HepG2 (cell line): ENCODE results near the gene RPLP2. TPM values are rescaled to one million over a fixed set of nuclear protein-coding genes. Genes with fewer than 3 reads are reported as not detected.
A peak's percentile ranks its signal among the peaks of the same experiment; 100 is the strongest.

Experiments
- ARNT ChIP-seq: fragments of 450-650 bp; IDR thresholded peaks from 2 replicates; pipeline ENCODE4 v1.6.1; 2017
- BCL3 ChIP-seq: sonication (generic); formaldehyde crosslinking; IDR thresholded peaks from 2 replicates; pipeline ENCODE4 v1.5.1; 2020; ENCODE audit warnings: mild to moderate bottlenecking, missing genetic modification reagents, moderate library complexity
- CHCHD3 ChIP-seq: sonication (generic); formaldehyde crosslinking; IDR thresholded peaks from 2 replicates; pipeline ENCODE4 v1.8.0; 2022; ENCODE audit warnings: mild to moderate bottlenecking, missing genetic modification reagents, moderate library complexity
- ESRRA ChIP-seq: sonication (generic); formaldehyde crosslinking; IDR thresholded peaks from 2 replicates; pipeline ENCODE4 v1.5.1; 2020; ENCODE audit warnings: mild to moderate bottlenecking, low read depth, missing genetic modification reagents
- HBP1 ChIP-seq: IDR thresholded peaks from 2 replicates; pipeline ENCODE4 v1.6.1; 2016; ENCODE audit warnings: low read depth, control low read depth
- ISL2 ChIP-seq: sonication (generic); formaldehyde crosslinking; IDR thresholded peaks from 2 replicates; pipeline ENCODE4 v1.5.0; 2020; ENCODE audit warnings: missing genetic modification reagents
- JARID2 ChIP-seq: sonication (generic); formaldehyde crosslinking; IDR thresholded peaks from 2 replicates; pipeline ENCODE4 v1.8.1; 2023; ENCODE audit warnings: missing genetic modification reagents, inconsistent platforms; ENCODE audit not compliant: insufficient replicate concordance
- NR1H2 ChIP-seq: sonication (generic); formaldehyde crosslinking; IDR thresholded peaks from 2 replicates; pipeline ENCODE4 v1.8.1; 2022; ENCODE audit warnings: low read depth, missing genetic modification reagents, borderline replicate concordance
- RBAK ChIP-seq: sonication (generic); formaldehyde crosslinking; IDR thresholded peaks from 2 replicates; pipeline ENCODE4 v1.5.1; 2020; ENCODE audit warnings: mild to moderate bottlenecking, missing genetic modification reagents
- SP5 ChIP-seq: IDR thresholded peaks from 2 replicates; pipeline ENCODE4 v1.6.1; 2016; ENCODE audit warnings: low read depth, borderline replicate concordance
- THAP9 ChIP-seq: sonication (generic); formaldehyde crosslinking; IDR thresholded peaks from 2 replicates; pipeline ENCODE4; 2020; ENCODE audit warnings: missing genetic modification reagents, mild to moderate bottlenecking, borderline replicate concordance
- TMF1 ChIP-seq: sonication (generic); formaldehyde crosslinking; IDR thresholded peaks from 2 replicates; pipeline ENCODE4 v1.8.1; 2022; ENCODE audit warnings: low read depth, missing genetic modification reagents
- ZBTB44 ChIP-seq: sonication (generic); formaldehyde crosslinking; IDR thresholded peaks from 2 replicates; pipeline ENCODE4 v1.4.0; 2020; ENCODE audit warnings: missing genetic modification reagents
- ZNF263 ChIP-seq: sonication (generic); formaldehyde crosslinking; IDR thresholded peaks from 2 replicates; pipeline ENCODE4 v1.4.0; 2020; ENCODE audit warnings: missing genetic modification reagents
- ZNF280B ChIP-seq: sonication (generic); formaldehyde crosslinking; IDR thresholded peaks from 2 replicates; pipeline ENCODE4 v1.5.0; 2020; ENCODE audit warnings: missing genetic modification reagents, mild to moderate bottlenecking, borderline replicate concordance
- ZNF34 ChIP-seq: sonication (generic); formaldehyde crosslinking; IDR thresholded peaks from 2 replicates; pipeline ENCODE4 v1.4.0; 2020; ENCODE audit warnings: mild to moderate bottlenecking, missing genetic modification reagents, borderline replicate concordance
- ZNF580 ChIP-seq: IDR thresholded peaks from 2 replicates; pipeline ENCODE4 v1.6.1; 2016; ENCODE audit warnings: low read depth, borderline replicate concordance
- ZNF691 ChIP-seq: sonication (generic); formaldehyde crosslinking; IDR thresholded peaks from 2 replicates; pipeline ENCODE4 v1.4.0; 2020; ENCODE audit warnings: missing genetic modification reagents, low read depth, mild to moderate bottlenecking, borderline replicate concordance
- polyA plus RNA-seq, 8 experiments: library from polyadenylated mRNA; depleted of rRNA in 3 of 8; stranded (reverse) in 7 of 8; unstranded in 1 of 8; fragments of >200 nt; fragmentation: Illumina TruSeq in 4 of 8; extraction: Trizol in 4 of 8; gene quantifications; 2 replicates each; pipeline versions ENCODE4 v1.2.1 to v1.2.3, GENCODE V29; 2011 to 2016; ENCODE audit warnings: low read depth in 4 of 8, missing spikeins in 1 of 8, mixed read lengths in 1 of 8; ENCODE audit not compliant: insufficient read depth in 1 of 8
- total RNA-seq, 5 experiments: library from RNA; depleted of rRNA; stranded (reverse); fragments of >200 nt; fragmentation: Illumina TruSeq; extraction: Trizol; gene quantifications; 2 replicates each; pipeline ENCODE4 v1.2.3, GENCODE V29; 2016; ENCODE audit warnings: low read depth in 1 of 5

Gene RPLP2
- total and polyA plus RNA-seq, 2 of the 13 experiments (the other 11 are each of a cell fraction or from before 2014, with no cell fraction given) = 978 to 2,106 TPM

- TF ChIP-seq THAP9 (CRISPR knock-in tag) (no peak), ISL2 (CRISPR knock-in tag) (no peak; the same call in 1 of the 2 replicates), ZNF263 (CRISPR knock-in tag) (0 out of 2 replicates have a peak, but pooled peaks have one; percentile 38), BCL3 (no peak), NR1H2 (CRISPR knock-in tag) (no peak), ESRRA (CRISPR knock-in tag) (no peak), ZBTB44 (CRISPR knock-in tag) (no peak), TMF1 (CRISPR knock-in tag) (no peak), ZNF691 (CRISPR knock-in tag) (no peak), HBP1 (CRISPR knock-in tag) (peak; percentile 76; the same call in 1 of the 2 replicates), ZNF34 (CRISPR knock-in tag) (no peak), RBAK (CRISPR knock-in tag) (no peak), JARID2 (CRISPR knock-in tag) (no peak), ARNT (no peak), CHCHD3 (CRISPR knock-in tag) (no peak), ZNF280B (CRISPR knock-in tag) (no peak; the same call in 1 of the 2 replicates), ZNF580 (CRISPR knock-in tag) (no peak), SP5 (CRISPR knock-in tag) (no peak)
Measured at GRCh38 chr11:808427-809286, 1.1 kb upstream of the RPLP2 start (continued).
